HG03442 (cell line): Measurements from ENCODE around the gene WDFY4.

Source experiments
- ATAC-seq: cut with Tn5 transposase; IDR thresholded peaks from one replicate; pipeline ENCODE4 v1.9.1; 2021; ENCODE audit warnings: mild to moderate bottlenecking, moderate library complexity; ENCODE audit not compliant: unreplicated experiment

Gene WDFY4

GRCh38 chr10:48895803-48896195 lies 211.1 kb downstream of the WDFY4 start:
- no peak for ATAC-seq

GRCh38 chr10:48896756-48897440 lies 212.2 kb downstream of the WDFY4 start:
- no peak for ATAC-seq

GRCh38 chr10:48897441-48897790 lies 212.7 kb downstream of the WDFY4 start:
- ATAC-seq, result no peak

GRCh38 chr10:48898426-48898825 lies 213.8 kb downstream of the WDFY4 start:
- ATAC-seq, result no peak

- ATAC-seq, result no peak
Measured at GRCh38 chr10:48899781-48900180, 215.1 kb downstream of the WDFY4 start.

- ATAC-seq, result no peak
Measured at GRCh38 chr10:48900371-48900801, 215.7 kb downstream of the WDFY4 start.

GRCh38 chr10:48901319-48901718 lies 216.6 kb downstream of the WDFY4 start:
- ATAC-seq, result no peak

- ATAC-seq, result no peak
Measured at GRCh38 chr10:48902096-48902495, 217.4 kb downstream of the WDFY4 start.

GRCh38 chr10:48903151-48903550 lies 218.5 kb downstream of the WDFY4 start:
- no peak for ATAC-seq

GRCh38 chr10:48904861-48905260 lies 220.2 kb downstream of the WDFY4 start:
- ATAC-seq, result no peak

GRCh38 chr10:48905311-48905710 lies 220.6 kb downstream of the WDFY4 start:
- no peak for ATAC-seq

GRCh38 chr10:48906841-48907240 lies 222.2 kb downstream of the WDFY4 start:
- ATAC-seq, result no peak

- no peak for ATAC-seq
Measured at GRCh38 chr10:48907730-48908129, 223.1 kb downstream of the WDFY4 start.

- no peak for ATAC-seq
Measured at GRCh38 chr10:48910548-48910947, 225.9 kb downstream of the WDFY4 start.

GRCh38 chr10:48913674-48914073 lies 229.0 kb downstream of the WDFY4 start:
- no peak for ATAC-seq

- no peak for ATAC-seq
Measured at GRCh38 chr10:48923748-48924147, 239.1 kb downstream of the WDFY4 start.

- no peak for ATAC-seq
Measured at GRCh38 chr10:48924988-48925387, 240.3 kb downstream of the WDFY4 start.

- no peak for ATAC-seq
Measured at GRCh38 chr10:48926255-48926654, 241.6 kb downstream of the WDFY4 start.

- no peak for ATAC-seq
Measured at GRCh38 chr10:48926764-48927540, 242.3 kb downstream of the WDFY4 start.

- no peak for ATAC-seq
Measured at GRCh38 chr10:48929413-48929990, 244.8 kb downstream of the WDFY4 start.

- no peak for ATAC-seq
Measured at GRCh38 chr10:48931188-48931587, 246.5 kb downstream of the WDFY4 start.
